NCI-H748 (cell line): Measurements from ENCODE around the gene JMY.

Experiments
- DNase-seq: peaks from one replicate; lab custom pipeline; 2025; ENCODE audit not compliant: unreplicated experiment; lab: John Stamatoyannopoulos, UW

The JMY gene

GRCh38 chr5:79235634-79236361, at the start of gene JMY:
Gene JMY, plus strand, starts transcription at chr5:79236131. Its CDS starts 520 bp downstream, at chr5:79236651.
- peak; percentile 91 for DNase-seq

GRCh38 chr5:79186455-79186854, 49.5 kb upstream of the JMY start:
- DNase-seq: no peak

- DNase-seq: no peak
Measured at GRCh38 chr5:79189439-79190234, 46.3 kb upstream of the JMY start.

DNA sequence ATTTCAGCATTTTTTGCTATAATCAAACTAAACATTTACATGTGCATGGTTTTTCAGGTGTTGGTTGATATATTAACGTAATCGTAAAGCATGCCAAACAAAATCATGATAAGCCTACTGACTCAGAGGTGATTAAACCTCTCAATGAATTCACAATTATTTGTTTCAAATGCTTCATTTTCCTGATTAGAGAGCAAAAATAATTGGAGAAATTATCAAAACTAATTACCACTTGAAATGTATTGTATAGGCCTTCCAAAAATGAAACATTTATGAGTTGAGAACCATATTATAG, 45.7 kb upstream of the JMY start:
- no peak for DNase-seq

- no peak for DNase-seq
Measured at GRCh38 chr5:79191457-79191856, 44.5 kb upstream of the JMY start.

DNA sequence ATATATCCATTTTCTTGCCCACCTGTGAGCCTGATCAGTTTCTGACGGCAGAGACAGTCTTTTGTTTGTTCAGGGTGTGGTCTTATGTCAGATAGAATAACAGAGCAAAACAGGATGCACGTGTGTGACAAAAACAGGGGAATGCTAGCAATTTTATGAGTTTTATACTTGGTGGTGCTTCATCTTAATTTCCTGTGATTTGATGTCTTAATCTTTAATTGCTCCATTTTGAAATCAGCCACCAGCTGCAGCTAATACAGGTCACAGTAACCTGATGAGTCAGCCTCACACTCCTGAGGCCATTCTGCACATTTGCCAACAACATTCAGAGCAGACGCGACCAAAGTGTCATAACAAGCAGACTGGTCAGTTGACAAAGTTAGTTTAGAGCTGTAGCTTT, 42.3 kb upstream of the JMY start:
- DNase-seq: peak; percentile 80

GRCh38 chr5:79200573-79201183, 35.3 kb upstream of the JMY start:
- no peak for DNase-seq

- no peak for DNase-seq
Measured at GRCh38 chr5:79201206-79201605, 34.7 kb upstream of the JMY start.

DNA sequence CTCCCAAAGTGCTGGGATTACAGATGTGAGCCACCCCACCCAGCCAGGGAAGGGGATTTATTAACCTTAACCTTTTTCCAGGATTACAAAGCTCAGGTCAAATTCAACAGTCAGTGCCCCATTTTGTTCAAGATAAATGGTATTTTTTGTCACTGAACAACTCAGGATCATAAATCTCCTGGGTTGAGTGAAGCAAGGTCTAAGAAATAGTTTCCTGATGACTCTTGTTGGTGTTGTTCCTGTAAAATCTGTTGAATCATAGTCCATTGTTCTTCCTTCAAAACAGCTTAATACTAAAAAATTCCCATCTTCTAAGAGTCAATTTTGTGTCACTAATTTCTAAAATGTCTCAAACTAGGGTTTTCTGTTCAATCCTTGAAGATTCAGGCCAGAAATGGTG, 33.9 kb upstream of the JMY start:
- DNase-seq: no peak

DNA sequence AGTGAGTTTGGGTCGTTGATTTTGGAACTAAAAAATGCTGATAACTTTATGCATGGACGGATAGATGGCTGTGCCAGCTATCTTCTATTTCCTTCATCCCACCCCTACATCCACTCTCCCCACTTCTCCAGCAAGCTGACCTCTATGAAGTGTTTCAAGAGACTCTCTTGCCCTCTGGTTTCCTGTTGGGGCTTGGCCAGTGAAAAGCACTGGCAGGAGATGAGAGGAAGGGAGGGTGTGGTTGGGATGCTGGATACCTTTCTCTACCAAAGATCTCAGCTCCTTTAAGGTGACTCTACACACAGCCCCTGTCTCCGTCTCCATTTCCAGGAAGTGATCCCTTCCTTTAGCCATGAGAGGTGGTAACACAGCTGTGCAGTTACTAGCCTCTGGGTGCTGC, 30.0 kb upstream of the JMY start:
- DNase-seq: no peak

GRCh38 chr5:79206541-79206940, 29.4 kb upstream of the JMY start:
- no peak for DNase-seq

DNA sequence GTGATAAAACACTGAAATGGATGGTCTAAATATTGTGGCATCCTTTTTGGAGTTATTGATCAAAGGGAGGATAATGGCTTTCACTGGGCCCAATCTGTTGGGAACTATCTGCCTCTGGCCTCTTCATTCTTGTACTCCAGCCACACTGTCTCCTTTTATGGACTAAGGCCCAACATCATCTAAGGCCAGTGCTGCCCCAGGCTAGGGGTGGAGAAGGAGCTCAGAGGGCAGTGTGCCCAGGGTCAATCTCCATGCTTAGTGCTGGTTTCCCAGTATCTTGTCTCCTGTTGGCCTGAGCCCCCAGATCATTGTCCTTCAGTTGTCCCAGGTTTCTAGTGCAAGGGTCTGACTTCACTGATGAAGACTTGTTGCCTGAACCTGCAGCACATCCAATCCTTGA, 26.4 kb upstream of the JMY start:
- DNase-seq: no peak

- DNase-seq: no peak
Measured at GRCh38 chr5:79224286-79224984, 11.5 kb upstream of the JMY start.

DNA sequence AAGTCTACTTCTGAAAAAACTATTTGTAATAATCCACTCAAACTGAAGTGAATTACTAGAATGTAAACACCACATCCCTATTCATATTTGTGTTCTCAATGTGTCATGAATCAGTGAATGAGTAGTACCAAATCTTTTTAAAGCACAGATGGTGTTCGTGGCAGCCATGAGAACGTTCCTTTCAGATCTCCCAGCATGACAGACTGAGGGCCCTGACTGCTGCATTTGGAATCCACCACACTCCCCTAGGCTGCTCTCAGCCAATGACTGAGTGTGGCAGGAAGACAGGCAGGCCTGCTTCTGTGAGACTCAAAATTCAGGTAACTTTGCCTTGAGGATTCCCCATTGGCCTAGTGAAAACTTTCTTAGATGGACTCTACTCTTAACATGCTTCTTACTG, 10.9 kb upstream of the JMY start:
- DNase-seq: no peak

DNA sequence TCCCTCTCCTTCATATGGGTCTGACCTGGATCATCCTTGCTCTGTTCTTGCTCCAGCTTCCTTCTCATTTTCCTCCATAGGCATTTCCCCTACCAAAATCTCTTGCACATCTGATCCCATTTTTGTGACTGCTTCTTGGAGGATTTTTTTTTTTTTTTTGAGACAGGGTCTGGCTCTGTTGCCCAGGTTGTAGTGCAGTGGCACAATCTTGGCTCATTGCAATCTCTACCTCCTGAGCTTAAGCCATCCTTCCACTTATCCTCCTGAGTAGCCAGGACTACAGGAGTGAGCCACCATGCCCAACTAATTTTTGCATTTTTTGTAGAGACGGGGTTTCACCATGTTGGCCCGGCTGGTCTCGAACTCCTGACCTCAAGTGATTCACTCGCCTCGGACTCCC, 10.5 kb upstream of the JMY start:
- DNase-seq: no peak

GRCh38 chr5:79227484-79228025, 8.4 kb upstream of the JMY start:
- no peak for DNase-seq

- DNase-seq: no peak
Measured at GRCh38 chr5:79229357-79230174, 6.4 kb upstream of the JMY start.

DNA sequence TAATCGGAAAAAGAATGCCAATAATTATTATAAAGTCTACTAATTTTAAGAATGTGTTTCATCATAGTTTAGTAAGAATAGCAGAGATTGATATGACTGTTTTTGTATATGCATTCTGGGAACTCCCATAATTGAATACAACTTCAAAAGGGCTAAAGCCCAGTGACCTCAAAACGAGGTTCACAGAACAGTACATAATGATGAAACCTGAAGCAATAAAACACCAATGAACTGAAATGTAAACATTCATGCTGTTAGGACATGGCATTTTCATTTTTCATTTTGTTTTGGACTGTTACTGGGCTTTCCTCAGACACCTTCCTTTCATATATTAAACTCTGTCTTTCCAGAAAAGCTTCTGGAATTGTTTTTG, 684 bp upstream of the JMY start:
- DNase-seq: peak; percentile 61

- DNase-seq: peak; percentile 77
Measured at GRCh38 chr5:79236362-79236969, 535 bp downstream of the JMY start.
